BJ (cell line): ENCODE results near the gene MSH6. TPM values are rescaled to one million over a fixed set of nuclear protein-coding genes. Genes with fewer than 3 reads are reported as not detected.

Source experiments
- CTCF ChIA-PET: fragments of 350-600 bp; formaldehyde crosslinking; extraction: SDS; loops from one replicate; lab custom pipeline; 2021; ENCODE audit warnings: antibody characterized with exemption, inconsistent platforms; lab: Yijun Ruan, JAX
- POLR2A ChIA-PET: fragments of 300-600 bp; sonication (Branson Sonifier 250); formaldehyde crosslinking; extraction: SDS; loops from one replicate; lab custom pipeline; 2021; ENCODE audit warnings: antibody characterized with exemption; lab: Charles Lee
- DNase-seq: peaks from one replicate; pipeline ENCODE4 v3.0.0-alpha.2; 2011; ENCODE audit warnings: low read depth
- H3K27me3 ChIP-seq: 2 replicates; pipeline ENCODE4 v1.6.0; 2011; ENCODE audit warnings: low read length; ENCODE audit not compliant: control insufficient read depth, insufficient read depth
- H3K36me3 ChIP-seq: 2 replicates; pipeline ENCODE4 v1.5.1; 2011; ENCODE audit warnings: low read length; ENCODE audit not compliant: control insufficient read depth, insufficient read depth
- H3K4me3 ChIP-seq: 2 replicates; pipeline ENCODE4 v1.5.1; 2011; ENCODE audit warnings: low read depth, mild to moderate bottlenecking, control low read depth, low read length
- CTCF ChIP-seq: IDR thresholded peaks from 2 replicates; pipeline ENCODE4 v1.5.1; 2011; ENCODE audit warnings: low read depth, mild to moderate bottlenecking, control low read depth, inconsistent platforms, low read length, moderate library complexity; ENCODE audit not compliant: insufficient read depth
- polyA plus RNA-seq: library from polyadenylated mRNA; depleted of rRNA; stranded (reverse); fragments of >200 nt; gene quantifications from 2 replicates; pipeline ENCODE4 v1.2.3, GENCODE V29; 2011

The MSH6 gene
- polyA plus RNA-seq, 1 experiment = 13.7 TPM

- Histone ChIP-seq H3K27me3 (no peaks in the 10 kb centered on the region; the same call in 1 of the 2 replicates), H3K4me3 (no peak overlapping the region), H3K36me3 (no peaks in the 10 kb centered on the region)
- no peak for TF ChIP-seq CTCF
- ChIA-PET POLR2A (no interaction called here), CTCF (no interaction called here)
- DNase-seq = no peak
Observed at GRCh38 chr2:47738331-47738730, 44.6 kb upstream of the MSH6 start.

- POLR2A ChIA-PET = no interaction called here
Observed at GRCh38 chr2:47741101-47741500, 41.8 kb upstream of the MSH6 start.

GRCh38 chr2:47741637-47742036, 41.3 kb upstream of the MSH6 start:
- Histone ChIP-seq H3K4me3 (no peak overlapping the region), H3K36me3 (no peaks in the 10 kb centered on the region), H3K27me3 (peaks cover 3% of the 10 kb centered on the region; the same call in 1 of the 2 replicates)
- POLR2A ChIA-PET = no interaction called here
- CTCF ChIA-PET = interaction anchor here (0.9 kb wide), 1 partner anchor 26 kb away, joined by 4 read pairs; no protein-coding TSS in a partner anchor
- TF ChIP-seq CTCF = no peak
- DNase-seq = no peak

More at GRCh38 chr2:47741101-47741500, 41.8 kb upstream of the MSH6 start:
- peaks cover 3% of the 10 kb centered on the region; the same call in 1 of the 2 replicates for H3K27me3 ChIP-seq
- DNase-seq = no peak
- TF ChIP-seq CTCF = no peak
- no peaks in the 10 kb centered on the region for H3K36me3 ChIP-seq
- H3K4me3 ChIP-seq = no peak overlapping the region
- CTCF ChIA-PET = no interaction called here

GRCh38 chr2:47744074-47744473, 38.9 kb upstream of the MSH6 start:
- Histone ChIP-seq H3K36me3 (no peaks in the 10 kb centered on the region), H3K4me3 (no peak overlapping the region), H3K27me3 (peaks cover 3% of the 10 kb centered on the region; the same call in 1 of the 2 replicates)
- no peak for TF ChIP-seq CTCF
- DNase-seq = no peak
- ChIA-PET POLR2A (no interaction called here), CTCF (interaction anchor here (0.7 to 1.1 kb wide), 3 partner anchors 12 to 26 kb away, joined by 3 to 4 read pairs (median 3); no protein-coding TSS in a partner anchor)

- POLR2A ChIA-PET = no interaction called here
- TF ChIP-seq CTCF = no peak
- no peaks in the 10 kb centered on the region for H3K36me3 ChIP-seq
- no peak overlapping the region for H3K4me3 ChIP-seq
- CTCF ChIA-PET = interaction anchor here (0.6 to 0.8 kb wide), 2 partner anchors 78 to 406 kb away, joined by 3 to 5 read pairs; no protein-coding TSS in a partner anchor
- no peak for DNase-seq
- H3K27me3 ChIP-seq = 0 out of 2 replicates have a peak, but pooled peaks cover 3% of the 10 kb centered on the region
Observed at GRCh38 chr2:47747878-47748277, 35.1 kb upstream of the MSH6 start.
